T-helper 1 cell treated with Interleukin-12 subunit alpha and Interleukin-12 subunit beta and Interleukin-4 antibody, amounts not matched to agents 30 ng/mL and 1 ng/mL, for 36 hours (primary cell): Measurements from ENCODE around the gene MRPS6. TPM values are rescaled to one million over a fixed set of nuclear protein-coding genes. Genes with fewer than 3 reads are reported as not detected.

Source experiments
- intact Hi-C: fragments of 100-400 bp; cut with micrococcal nuclease; formaldehyde crosslinking; loops from one replicate; pipeline ENCODE4 v1.15.1; 2024
- total RNA-seq: library from RNA; stranded (reverse); gene quantifications from 2 replicates; pipeline ENCODE4 v1.2.3, GENCODE V29; 2022

MRPS6 gene
- 96.8 and 101 TPM in 2 replicates for total RNA-seq

DNA sequence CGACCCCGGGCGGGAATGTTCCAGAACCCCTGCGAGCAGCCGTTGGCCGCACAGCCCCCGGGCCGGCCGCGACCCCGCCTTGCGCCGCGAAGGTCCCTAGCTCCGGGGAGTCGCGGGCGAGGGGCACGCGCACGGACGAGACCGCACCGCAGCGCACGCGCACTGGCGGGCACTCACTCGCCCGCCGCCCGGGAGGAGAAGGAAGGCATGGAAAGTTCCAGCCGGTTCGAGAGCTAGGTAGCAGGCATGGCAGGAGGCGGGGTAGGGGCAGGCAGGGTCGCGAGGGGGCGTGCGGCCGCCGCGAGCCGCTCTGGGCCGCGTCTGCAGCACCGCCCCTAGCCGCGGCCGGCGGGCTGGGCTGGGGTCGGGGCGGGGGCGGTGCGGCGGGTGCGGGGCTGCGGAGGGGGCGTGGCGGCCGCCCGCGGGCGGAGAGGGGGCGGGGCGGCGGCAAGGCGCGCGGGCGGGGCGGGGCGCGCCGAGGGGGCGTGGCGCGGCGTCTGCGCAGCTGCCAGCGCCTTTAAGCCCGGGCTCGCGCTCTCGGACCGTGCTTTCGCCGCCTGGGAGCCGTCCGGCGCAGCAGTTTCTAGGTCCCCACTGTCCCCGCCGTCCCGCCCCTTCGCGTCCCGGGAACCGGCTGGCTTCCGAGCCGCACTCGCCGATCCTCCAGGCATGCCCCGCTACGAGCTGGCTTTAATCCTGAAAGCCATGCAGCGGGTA, at the start of gene MRPS6, which contains the start of gene SLC5A3:
MRPS6 (plus strand) TSS at position 547 of the 717 bp plus-strand sequence; CDS start at position 670, 123 bp downstream.
SLC5A3 (plus strand) TSS at position 547 of the 717 bp plus-strand sequence. CDS start 21,621 bp downstream, outside the sequence.
- intact Hi-C loops: loop anchor here (1.0 to 2.0 kb wide), 5 partner anchors 41 to 126 kb away; no protein-coding TSS in a partner anchor

DNA sequence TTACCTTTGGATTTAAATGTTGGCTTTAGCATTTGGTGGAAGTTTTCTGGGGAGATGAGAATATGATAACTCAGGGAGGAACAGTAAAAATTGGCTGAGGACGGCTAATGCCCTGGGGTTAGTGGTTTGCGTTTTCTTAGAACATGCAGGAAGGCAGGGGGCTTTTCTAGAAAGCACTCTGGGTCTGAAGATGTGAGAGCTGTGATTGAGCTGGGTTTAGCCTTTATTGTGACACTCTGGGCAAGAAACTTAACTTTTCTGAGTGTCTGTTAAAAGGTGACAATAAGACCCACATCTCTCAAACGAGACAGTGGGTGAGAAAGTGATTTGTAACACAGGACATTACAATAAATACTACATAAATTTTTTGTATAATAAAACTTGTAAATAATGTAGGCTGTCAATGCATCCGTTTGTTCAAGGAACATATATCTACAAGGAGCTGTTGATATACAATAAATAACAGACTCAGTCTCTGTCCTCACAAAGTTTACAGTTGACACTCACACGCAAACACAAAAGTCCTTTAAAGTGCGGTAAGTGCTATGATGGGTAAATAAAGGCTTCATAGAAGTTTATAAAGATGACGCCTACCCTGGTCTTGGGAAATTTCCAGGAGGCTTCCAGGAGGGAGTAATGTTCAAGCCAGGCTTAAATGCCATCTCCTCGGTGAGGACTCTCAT, 49.5 kb upstream of the MRPS6 start:
- intact Hi-C loops: loop anchor here (2.0 kb wide), 1 partner anchor 75 kb away; no protein-coding TSS in a partner anchor

DNA sequence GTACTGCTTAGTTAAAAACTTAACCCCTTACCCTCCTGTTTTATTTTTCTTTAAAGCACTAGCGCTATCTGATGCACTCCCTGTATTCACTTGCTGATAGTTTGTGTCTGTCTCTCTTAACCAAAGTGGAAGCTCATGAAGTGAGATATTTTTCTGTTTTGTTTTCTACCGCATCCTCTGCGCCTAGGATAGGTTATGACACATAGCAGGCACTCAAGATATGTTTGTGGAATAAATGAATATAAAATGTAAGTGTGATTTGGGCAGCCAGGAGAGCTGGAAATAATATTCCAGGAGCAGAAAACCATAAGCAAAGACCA, 49.0 kb upstream of the MRPS6 start:
- intact Hi-C loops: no loop called here

GRCh38 chr21:34027721-34028461, 45.5 kb upstream of the MRPS6 start:
- intact Hi-C loops: no loop called here

DNA sequence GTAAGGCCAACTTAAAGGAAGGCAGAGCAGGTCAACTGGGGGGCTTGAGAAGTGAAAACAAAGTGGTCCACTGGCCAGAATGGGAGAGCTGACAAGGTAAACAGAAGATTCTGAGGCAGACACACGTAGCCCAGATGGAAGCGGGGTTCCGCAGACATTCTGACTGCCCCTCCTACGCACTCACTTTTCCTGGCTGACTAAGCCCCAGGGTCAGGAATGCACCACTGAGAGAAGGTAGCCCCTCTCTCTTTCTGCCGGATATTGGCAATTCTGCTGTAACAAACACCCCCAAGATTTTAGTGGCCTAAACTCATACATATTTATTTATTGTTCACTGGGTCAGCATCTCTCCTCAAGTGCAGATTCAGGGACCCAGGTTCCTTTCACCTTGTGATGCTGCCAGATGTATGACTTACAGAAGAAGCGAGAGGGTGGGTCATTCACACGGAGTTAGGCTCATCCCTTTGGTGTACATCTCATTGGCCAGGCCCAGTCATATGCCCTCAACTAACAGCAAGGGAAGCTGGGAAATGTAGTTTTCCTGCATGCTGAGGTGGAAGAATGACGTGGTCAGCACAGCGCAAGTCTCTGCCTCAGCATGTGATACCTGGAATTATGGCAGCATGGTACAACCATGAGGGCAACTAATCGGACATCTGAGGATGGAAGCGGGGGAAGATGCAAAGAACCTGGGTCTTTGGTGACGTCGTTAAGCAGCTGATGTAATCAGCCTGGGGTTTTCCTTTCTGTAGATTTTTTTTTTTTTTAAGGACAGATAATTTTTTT, 43.4 kb upstream of the MRPS6 start:
- intact Hi-C loops: loop anchor here (1.0 to 5.0 kb wide), 4 partner anchors 54 to 388 kb away; partner anchors contain the start of genes ATP5PO, CRYZL1 and ITSN1

DNA sequence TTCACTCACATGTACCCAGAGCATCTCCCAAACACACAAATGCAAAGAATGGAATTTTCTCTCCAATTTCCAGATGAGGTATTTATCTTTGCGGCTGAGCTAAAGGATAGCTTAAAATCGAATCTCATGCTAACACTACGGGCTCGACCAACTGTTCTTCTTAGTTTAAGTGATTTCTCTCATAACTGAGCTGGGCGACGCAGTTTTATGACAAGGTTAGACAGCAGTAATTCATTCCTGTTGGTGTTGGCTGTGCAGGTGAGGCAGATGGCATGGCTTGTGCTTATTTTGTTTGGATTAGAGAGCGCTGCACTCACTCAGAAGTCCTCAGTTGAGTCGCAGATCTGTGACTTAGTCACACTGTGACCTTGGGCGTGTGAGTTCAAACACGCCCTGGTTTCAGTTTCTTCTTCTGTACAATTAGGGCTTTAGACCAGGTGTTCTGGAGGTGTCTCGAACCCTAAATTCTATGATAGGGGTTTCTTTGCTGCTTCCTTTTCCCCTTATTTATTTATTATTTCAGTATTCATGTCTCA, 41.5 kb upstream of the MRPS6 start:
- intact Hi-C loops: loop anchor here (1.0 to 5.0 kb wide), 3 partner anchors 41 to 390 kb away; partner anchors contain the start of genes ATP5PO, CRYZL1, ITSN1 and MRPS6

DNA sequence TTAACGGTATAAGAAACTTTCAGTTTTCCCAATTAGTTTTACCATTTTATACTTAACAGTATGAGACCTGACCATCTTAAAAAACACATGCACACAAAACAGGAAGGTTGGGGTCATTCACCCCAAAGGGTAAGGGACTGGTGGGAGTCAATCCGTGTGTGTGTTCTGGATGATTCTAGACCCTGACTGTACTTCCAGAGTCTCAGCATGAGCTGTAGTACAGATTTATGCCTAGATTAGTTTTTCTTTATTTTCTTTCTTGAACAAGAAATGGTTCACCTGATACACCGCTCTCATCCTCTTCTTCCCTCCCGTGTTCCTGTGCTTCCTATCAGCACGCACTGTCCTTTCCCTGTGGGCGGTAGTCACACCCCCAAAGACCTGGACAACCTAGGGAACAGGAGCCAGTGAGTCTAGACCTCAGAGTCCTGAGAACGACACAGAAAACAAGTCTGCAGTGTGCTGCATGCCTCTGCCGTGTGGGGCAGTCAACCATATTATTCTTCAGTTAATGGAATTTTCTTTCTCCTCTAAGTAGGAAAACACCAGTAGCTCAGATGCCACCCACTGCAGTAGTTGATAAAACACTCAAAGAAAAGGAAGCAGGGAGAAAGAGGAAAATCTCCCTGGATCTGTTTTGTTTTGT, 38.9 kb upstream of the MRPS6 start:
- intact Hi-C loops: loop anchor here (5.0 kb wide), 2 partner anchors 117 to 392 kb away; partner anchors contain the start of genes ATP5PO, CRYZL1 and ITSN1

- intact Hi-C loops: no loop called here
Observed at GRCh38 chr21:34035619-34036354, 37.6 kb upstream of the MRPS6 start.

DNA sequence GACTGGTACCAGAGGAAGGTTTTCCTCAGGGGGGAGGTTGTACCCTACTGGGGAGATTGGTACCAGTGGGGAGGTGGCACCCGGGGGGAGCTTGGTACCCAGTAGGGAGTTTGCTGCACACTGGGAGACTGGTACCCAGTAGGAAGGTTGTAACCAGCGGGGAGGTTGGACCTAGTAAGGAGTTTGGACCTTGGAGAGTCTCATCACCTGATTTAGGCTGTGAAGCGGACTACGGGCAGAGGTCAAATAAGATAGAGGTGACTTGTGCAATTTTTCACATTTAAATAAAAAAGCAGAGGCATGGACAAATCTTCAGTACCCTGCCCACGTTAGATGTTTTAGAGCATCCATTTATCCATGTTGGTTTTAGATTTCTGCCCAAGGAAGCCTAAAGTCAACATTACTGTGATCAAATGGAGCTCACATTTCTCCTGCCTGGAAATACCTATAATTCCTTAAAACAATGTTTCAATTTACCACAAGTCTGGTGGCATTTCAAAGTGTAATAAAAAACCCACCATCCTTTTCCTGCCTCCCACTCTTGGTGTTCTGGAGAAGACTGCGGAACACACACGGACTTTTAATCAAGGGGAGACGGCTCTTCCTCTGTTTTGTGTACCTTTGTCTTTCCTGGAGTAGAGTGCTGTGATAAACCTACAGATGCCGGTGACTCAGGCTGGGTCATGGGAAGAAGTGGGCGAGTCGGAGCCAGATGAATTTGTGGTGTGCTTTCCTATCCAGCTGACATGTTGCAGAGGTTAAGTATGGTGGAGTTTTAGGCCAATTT, 36.2 kb upstream of the MRPS6 start:
- intact Hi-C loops: no loop called here

DNA sequence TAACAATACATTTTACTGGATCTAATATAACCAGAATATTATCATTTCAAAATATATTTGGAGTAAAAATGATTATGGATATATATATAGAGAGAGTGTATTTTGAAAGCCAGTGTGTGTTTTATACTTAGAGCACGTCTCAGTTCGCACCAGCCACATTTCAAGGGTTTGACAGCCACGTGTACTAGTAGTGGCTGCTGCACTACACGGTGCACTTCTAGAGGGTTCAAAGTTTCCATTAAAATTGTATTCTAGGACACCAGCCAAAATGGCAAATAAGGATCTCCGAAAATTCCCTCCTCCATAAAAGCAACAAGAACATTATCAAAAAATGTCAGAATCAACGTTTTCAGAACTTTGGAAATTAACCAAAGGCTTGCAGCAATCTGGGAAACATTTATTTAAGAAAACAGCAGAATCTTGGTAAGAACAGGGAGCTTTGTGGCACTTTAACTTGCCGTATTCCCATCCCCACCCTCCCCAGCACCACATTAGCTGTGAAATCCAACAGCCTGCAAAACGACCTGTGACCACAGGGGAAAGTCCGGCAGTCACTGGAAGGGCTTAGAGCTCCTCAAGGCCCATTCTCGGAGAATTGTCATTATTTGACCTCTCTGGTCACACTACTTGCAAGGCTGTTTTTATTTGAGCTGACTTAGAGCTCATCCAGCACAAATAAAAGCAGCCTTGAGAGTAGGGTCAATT, 33.5 kb upstream of the MRPS6 start:
- intact Hi-C loops: no loop called here

DNA sequence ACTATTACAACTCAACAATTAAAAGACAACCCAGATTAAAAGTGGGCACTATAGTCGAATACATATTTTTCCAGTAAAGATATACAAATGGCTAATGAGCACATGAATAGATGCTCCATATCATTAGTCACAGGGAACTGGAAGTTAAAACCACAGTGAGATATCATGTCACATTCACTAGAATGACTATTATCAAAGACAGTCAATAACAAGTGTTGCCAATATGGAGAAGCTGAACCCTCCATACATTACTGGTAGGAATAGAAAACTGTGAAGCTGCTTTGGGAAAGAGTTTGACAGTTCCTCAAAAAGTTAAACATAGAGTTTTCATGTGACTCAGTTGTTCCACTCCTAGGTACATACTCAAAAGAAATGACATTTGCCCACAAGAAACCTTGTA, 30.6 kb upstream of the MRPS6 start:
- intact Hi-C loops: no loop called here

DNA sequence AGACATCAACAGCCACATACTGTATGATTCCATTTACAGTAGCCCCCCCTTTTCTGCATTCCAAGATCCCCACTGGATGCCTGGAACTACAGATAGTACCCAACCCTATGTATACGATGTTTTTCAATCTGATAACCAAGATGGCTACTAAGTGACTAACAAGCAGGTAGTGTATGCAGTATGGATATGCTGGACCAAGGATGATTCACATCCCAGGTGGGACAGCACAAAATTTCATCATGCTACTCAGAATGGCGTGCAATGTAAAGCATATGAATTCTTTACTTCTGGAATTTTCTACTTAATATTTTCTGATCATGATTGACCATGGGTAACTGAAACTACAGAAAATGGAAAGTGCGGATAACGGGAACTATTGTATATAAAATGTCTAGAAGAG, 30.0 kb upstream of the MRPS6 start:
- intact Hi-C loops: no loop called here

- intact Hi-C loops: loop anchor here (5.0 kb wide), 1 partner anchor 50 kb away; no protein-coding TSS in a partner anchor
Observed at GRCh38 chr21:34046917-34047316, 26.5 kb upstream of the MRPS6 start.

- intact Hi-C loops: loop anchor here (5.0 kb wide), 1 partner anchor 51 kb away; no protein-coding TSS in a partner anchor
Observed at GRCh38 chr21:34047835-34048234, 25.5 kb upstream of the MRPS6 start.

- intact Hi-C loops: no loop called here
Observed at GRCh38 chr21:34052171-34052570, 21.2 kb upstream of the MRPS6 start.

- intact Hi-C loops: no loop called here
Observed at GRCh38 chr21:34054259-34054658, 19.1 kb upstream of the MRPS6 start.

DNA sequence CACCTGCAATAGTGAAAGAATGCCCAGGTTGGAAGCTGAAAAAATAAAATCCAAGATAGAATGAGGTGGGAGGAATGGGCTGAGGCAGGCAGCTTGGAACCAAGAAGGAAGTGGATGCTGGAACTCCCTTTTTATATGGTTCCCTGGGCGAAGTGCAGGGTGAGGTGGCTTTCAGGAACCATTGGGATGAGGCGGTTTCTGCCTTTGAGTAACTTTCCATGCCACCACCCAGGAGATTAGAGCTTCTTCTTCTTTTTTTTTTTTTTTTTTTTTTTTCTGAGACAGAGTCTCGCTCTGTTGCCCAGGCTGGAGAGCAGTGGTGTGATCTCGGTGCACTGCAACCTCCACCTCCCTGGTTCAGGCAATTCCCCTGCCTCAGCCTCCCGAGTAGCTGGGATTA, 17.8 kb upstream of the MRPS6 start:
- intact Hi-C loops: no loop called here

DNA sequence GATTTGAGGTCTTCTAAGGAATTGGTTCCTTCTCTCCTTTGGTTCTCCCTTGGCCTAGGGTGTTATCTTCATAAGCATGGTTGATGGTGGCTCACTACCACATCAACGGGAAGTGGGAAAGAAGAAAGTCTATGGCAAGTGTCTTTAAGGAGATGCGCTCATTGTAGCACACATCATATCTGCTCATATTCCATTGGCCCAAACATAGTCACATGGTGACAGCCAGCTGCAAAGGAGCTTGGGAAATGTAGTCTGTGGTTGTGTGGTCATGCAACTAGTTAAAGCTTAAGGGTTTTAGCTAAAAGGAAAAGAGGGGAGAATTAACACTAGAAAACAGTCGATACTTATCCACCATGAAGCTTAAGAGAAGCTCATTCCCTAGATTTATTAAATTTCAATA, 11.4 kb upstream of the MRPS6 start:
- intact Hi-C loops: no loop called here
